IMR-90 (cell line): ENCODE measurements around the gene CSNK2A3.

ENCODE experiments used
- CEBPB ChIP-seq: IDR thresholded peaks from 2 replicates; pipeline ENCODE4 v1.6.1; 2012; ENCODE audit warnings: low read depth, low read length, improper control_type of control experiment
- MAFK ChIP-seq: IDR thresholded peaks from 2 replicates; pipeline ENCODE4 v1.6.1; 2012; ENCODE audit warnings: low read depth, low read length, improper control_type of control experiment
- MXI1 ChIP-seq: IDR thresholded peaks from 2 replicates; pipeline ENCODE4 v1.6.1; 2012; ENCODE audit warnings: low read depth, mild to moderate bottlenecking, low read length, moderate library complexity, borderline replicate concordance
- POLR2A ChIP-seq: IDR thresholded peaks from 2 replicates; pipeline ENCODE4 v1.6.1; 2012; ENCODE audit warnings: mild to moderate bottlenecking, low read depth, low read length
- RAD21 ChIP-seq: IDR thresholded peaks from 2 replicates; pipeline ENCODE4 v1.6.1; 2012; ENCODE audit warnings: low read length, improper control_type of control experiment
- RCOR1 ChIP-seq: IDR thresholded peaks from 2 replicates; pipeline ENCODE4 v1.6.1; 2012; ENCODE audit warnings: mild to moderate bottlenecking, low read length, improper control_type of control experiment; ENCODE audit not compliant: insufficient replicate concordance
- RFX5 ChIP-seq: IDR thresholded peaks from 2 replicates; pipeline ENCODE4 v1.8.0; 2012; ENCODE audit warnings: low read depth, mild to moderate bottlenecking, low read length, moderate library complexity
- TF ChIP-seq, protein P1 (sequence below): conservative IDR thresholded peaks from 2 replicates; pipeline ENCODE4 v1.5.1; 2012; ENCODE audit warnings: mild to moderate bottlenecking, low read depth, low read length, improper control_type of control experiment
- TF ChIP-seq, protein P2 (sequence below): fragments of 150-350 bp; IDR thresholded peaks from 2 replicates; pipeline ENCODE4 v1.6.1; 2016; ENCODE audit warnings: low read depth, mild to moderate bottlenecking, low read length, moderate library complexity, borderline replicate concordance
- TF ChIP-seq, protein P3 (sequence below): fragments of 150-350 bp; IDR thresholded peaks from 2 replicates; pipeline ENCODE4 v1.6.1; 2017; ENCODE audit warnings: mild to moderate bottlenecking, antibody characterized with exemption, low read length, low read depth

DNA sequence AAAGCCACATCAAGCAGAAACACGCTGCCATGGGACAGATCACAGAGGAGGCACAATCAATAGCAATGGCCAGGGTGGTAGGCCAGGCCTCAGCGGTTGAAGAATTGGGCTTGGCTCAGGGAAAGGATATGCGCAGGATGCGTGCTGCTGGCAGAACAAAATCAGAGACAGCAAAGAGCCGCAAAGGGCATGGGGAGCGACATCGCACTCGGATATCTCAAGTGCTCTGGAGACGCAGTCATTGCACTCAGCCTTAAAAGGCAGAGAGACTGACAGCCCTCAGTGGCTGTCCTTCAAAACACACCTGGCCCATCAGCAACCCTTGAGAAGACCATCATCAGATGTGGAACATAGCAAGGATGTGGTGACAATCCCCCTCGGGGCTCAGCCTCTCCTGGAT lies 50.5 kb downstream of the CSNK2A3 start:
- TF ChIP-seq, protein P1, sequence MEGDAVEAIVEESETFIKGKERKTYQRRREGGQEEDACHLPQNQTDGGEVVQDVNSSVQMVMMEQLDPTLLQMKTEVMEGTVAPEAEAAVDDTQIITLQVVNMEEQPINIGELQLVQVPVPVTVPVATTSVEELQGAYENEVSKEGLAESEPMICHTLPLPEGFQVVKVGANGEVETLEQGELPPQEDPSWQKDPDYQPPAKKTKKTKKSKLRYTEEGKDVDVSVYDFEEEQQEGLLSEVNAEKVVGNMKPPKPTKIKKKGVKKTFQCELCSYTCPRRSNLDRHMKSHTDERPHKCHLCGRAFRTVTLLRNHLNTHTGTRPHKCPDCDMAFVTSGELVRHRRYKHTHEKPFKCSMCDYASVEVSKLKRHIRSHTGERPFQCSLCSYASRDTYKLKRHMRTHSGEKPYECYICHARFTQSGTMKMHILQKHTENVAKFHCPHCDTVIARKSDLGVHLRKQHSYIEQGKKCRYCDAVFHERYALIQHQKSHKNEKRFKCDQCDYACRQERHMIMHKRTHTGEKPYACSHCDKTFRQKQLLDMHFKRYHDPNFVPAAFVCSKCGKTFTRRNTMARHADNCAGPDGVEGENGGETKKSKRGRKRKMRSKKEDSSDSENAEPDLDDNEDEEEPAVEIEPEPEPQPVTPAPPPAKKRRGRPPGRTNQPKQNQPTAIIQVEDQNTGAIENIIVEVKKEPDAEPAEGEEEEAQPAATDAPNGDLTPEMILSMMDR: no peak
- TF ChIP-seq POLR2A: no peak
- no peak for TF ChIP-seq RAD21
- no peak for TF ChIP-seq RCOR1
- no peak for TF ChIP-seq CEBPB
- TF ChIP-seq MXI1: no peak
- TF ChIP-seq RFX5: no peak
- TF ChIP-seq, protein P2, sequence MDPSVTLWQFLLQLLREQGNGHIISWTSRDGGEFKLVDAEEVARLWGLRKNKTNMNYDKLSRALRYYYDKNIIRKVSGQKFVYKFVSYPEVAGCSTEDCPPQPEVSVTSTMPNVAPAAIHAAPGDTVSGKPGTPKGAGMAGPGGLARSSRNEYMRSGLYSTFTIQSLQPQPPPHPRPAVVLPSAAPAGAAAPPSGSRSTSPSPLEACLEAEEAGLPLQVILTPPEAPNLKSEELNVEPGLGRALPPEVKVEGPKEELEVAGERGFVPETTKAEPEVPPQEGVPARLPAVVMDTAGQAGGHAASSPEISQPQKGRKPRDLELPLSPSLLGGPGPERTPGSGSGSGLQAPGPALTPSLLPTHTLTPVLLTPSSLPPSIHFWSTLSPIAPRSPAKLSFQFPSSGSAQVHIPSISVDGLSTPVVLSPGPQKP: no peak
- no peak for TF ChIP-seq MAFK
- TF ChIP-seq, protein P3, sequence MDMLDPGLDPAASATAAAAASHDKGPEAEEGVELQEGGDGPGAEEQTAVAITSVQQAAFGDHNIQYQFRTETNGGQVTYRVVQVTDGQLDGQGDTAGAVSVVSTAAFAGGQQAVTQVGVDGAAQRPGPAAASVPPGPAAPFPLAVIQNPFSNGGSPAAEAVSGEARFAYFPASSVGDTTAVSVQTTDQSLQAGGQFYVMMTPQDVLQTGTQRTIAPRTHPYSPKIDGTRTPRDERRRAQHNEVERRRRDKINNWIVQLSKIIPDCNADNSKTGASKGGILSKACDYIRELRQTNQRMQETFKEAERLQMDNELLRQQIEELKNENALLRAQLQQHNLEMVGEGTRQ: no peak
